WI38 (cell line): ENCODE results near the gene KRT72.

Experiments
- H3K4me3 ChIP-seq: 2 replicates; pipeline ENCODE4 v1.5.1; 2011; ENCODE audit warnings: low read depth, mild to moderate bottlenecking, control low read depth, low read length
- TF ChIP-seq, protein P1 (sequence below): IDR thresholded peaks from 2 replicates; pipeline ENCODE4 v1.5.1; 2012; ENCODE audit warnings: low read depth, mild to moderate bottlenecking, control low read depth, low read length

KRT72 gene

DNA sequence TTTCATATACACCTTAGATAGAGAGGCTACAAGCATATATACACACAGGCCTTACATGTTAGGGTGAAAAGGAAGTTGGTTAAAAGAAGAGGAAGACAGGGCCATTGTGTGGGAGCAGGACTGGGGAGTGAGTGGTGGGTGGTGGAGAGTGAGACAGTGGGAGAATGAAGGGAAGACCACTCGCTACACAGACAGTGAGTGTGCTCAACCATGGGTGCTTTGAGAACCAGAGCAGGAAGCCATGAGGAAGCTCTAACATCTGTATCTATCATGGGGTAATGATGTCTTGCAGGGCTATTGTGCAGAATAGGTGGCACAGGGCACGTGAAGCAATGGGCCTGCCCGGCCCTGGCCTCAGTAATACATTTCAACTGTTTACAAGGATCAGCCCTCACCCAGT lies 16.2 kb downstream of the KRT72 start:
- TF ChIP-seq, protein P1, sequence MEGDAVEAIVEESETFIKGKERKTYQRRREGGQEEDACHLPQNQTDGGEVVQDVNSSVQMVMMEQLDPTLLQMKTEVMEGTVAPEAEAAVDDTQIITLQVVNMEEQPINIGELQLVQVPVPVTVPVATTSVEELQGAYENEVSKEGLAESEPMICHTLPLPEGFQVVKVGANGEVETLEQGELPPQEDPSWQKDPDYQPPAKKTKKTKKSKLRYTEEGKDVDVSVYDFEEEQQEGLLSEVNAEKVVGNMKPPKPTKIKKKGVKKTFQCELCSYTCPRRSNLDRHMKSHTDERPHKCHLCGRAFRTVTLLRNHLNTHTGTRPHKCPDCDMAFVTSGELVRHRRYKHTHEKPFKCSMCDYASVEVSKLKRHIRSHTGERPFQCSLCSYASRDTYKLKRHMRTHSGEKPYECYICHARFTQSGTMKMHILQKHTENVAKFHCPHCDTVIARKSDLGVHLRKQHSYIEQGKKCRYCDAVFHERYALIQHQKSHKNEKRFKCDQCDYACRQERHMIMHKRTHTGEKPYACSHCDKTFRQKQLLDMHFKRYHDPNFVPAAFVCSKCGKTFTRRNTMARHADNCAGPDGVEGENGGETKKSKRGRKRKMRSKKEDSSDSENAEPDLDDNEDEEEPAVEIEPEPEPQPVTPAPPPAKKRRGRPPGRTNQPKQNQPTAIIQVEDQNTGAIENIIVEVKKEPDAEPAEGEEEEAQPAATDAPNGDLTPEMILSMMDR = no peak
- no peak overlapping the region for H3K4me3 ChIP-seq

DNA sequence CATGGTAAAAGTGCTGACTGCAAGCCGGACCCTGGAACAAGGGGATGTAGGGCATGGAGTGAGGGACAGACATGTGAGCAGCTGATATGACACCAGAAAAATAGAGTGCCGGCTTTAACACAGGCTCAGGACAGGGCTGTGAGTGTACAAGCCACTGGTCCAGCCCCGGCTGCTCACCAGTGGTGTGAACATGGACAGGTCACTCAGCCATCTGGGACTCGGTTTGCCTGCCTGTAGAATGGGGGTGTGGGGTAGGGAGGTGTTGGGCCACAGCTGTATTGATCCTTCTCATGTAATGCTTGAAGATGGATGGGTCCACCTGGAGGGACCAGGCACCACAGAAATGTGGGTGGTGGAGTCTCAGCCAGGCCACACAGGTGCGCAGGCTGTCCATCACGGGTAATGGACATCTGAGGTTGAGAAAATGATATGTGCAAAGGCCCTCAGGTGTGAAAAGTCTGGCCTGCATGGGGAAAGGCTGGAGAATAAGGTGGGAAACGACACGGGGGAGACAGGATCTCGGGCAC lies 17.0 kb downstream of the KRT72 start:
- no peak overlapping the region for H3K4me3 ChIP-seq
- TF ChIP-seq, protein P1 = no peak

DNA sequence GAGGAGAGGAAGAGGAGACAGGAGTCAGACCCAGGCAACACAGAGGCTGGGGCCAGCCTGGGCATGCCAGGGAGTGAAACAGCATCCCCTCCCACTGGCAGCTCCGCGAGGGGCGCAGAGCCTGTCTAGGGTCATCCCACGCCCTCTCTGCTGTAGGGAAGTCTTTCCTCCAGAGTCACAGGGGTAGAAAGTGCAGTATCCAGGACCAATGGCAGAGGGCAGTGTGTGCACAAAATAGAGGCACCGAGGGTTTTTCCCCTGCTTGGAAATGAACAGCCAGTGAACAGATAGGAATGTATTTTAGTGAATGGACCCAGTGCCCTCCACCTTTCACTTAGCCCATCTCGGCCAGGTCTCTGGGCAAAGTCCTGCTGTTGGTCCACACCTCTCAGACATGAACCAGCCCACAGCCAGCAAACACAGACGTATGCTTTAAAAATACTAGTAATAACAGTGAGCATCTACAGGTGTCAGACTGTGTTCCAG lies 18.2 kb downstream of the KRT72 start:
- TF ChIP-seq, protein P1 = peak; percentile 76
- H3K4me3 ChIP-seq = no peak overlapping the region

DNA sequence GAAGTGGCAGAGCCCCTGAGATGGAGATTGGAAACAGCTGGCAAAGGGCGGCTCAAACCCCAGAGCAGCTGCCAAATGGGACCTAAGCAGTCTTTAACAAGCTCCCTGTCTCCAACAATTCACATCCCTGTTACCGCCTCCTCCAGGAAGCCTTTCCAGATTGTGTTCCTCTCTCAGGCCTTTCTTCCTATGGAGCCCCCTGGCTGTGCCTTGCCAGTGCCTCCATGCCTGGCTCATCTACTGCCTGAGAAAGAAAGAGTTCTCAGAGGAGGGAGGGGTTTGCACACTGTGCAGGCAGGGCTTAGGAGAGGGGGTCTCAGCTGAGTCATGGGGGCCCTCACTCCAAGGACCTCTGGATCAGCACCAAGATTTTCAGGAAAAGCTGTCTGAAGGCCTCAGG lies 18.8 kb downstream of the KRT72 start:
- no peak overlapping the region for H3K4me3 ChIP-seq

DNA sequence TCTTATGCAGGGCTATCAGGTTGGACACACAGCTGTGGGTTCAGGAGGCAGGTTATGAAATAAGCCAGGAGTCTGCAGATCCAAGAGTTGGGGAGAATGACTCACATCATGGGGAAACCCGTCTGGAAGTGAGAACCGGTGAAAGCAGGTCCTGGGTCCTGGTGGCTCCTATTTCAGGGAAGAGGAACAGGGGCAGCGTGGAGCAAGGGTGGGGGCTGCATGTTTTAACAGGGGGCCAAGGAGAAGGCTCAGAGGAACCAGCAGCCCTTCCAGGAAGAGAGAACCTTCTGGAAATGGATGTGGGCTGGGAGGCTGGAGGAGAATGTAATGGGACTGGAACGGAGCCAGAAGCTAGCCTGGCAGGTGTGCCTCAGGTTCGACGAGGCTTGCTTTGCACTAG lies 19.8 kb downstream of the KRT72 start:
- TF ChIP-seq, protein P1 = no peak

More for the DNA sequence above, 18.8 kb downstream of the KRT72 start:
- TF ChIP-seq, protein P1 = no peak

DNA sequence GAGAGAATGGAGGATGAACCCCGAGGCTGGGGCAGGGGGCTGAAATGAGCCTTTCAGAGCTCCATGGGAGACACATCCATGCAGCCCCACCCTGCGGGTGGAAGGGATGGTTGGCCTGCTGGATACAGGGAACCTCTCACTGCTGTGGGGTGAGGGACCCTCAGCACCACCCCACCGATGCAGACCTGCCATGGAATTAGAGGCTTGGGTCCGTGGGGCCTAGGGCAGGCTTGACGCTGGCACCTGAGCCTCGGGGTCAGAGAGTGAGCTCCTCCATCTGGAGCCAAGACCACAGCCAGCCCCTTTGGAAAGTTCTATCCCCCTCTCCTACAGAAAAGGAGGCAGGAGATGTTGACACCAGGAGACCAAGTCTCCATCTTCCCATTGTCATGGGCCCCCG lies 20.2 kb downstream of the KRT72 start:
- TF ChIP-seq, protein P1 = no peak
- no peak overlapping the region for H3K4me3 ChIP-seq

More for the DNA sequence above, 19.8 kb downstream of the KRT72 start:
- no peak overlapping the region for H3K4me3 ChIP-seq

DNA sequence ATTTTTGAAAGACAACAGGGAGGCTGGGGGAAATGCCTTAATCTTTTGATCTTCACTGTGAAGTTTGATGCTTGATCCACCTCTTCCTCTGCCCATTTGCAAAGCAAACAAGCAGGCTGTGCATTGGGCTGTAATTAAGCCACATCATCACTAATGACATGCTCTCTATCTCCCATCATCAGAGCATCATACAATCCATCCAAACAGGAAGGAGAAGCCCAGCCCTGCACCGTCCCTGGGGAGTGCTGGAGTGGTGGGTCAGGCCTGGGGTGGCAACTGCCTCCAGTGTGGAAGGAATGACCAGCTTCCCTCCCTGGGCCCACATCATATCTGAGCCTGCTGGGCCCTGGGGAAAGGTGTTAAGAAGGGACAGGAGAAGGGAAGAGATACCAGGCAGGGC lies 20.8 kb downstream of the KRT72 start:
- no peak overlapping the region for H3K4me3 ChIP-seq
- TF ChIP-seq, protein P1 = no peak
